IMR-90 (cell line): ENCODE data around the gene HDAC9. TPM values are rescaled to one million over a fixed set of nuclear protein-coding genes. Genes with fewer than 3 reads are reported as not detected.

Experiments used
- ATAC-seq: fragments of 200-7000 bp; cut with Tn5 transposase; 2 replicates; pipeline ENCODE4 v1.9.1; 2020; ENCODE audit warnings: low read depth, mild to moderate bottlenecking, moderate library complexity
- BruUV-seq: library from RNA; stranded (reverse); fragments of 400-500 nt; replicated peaks from 2 replicates; lab custom pipeline; 2021; lab: Mats Ljungman, UMichigan
- CTCF ChIA-PET: fragments of 300-600 bp; formaldehyde crosslinking; extraction: SDS; loops from one replicate; lab custom pipeline; 2021; ENCODE audit warnings: antibody characterized with exemption; lab: Yijun Ruan, JAX
- POLR2A ChIA-PET: fragments of 300-600 bp; sonication (Branson Sonifier 250); formaldehyde crosslinking; loops from one replicate; lab custom pipeline; 2022; ENCODE audit warnings: antibody characterized with exemption; ENCODE audit not compliant: unreplicated experiment; lab: Charles Lee
- DNase-seq: peaks from one replicate; pipeline ENCODE4 v3.0.0; 2013
- H2AFZ ChIP-seq: replicated peaks from 2 replicates; pipeline ENCODE3; 2013; ENCODE audit warnings: low read length, mild to moderate bottlenecking; ENCODE audit not compliant: poor library complexity
- H2AK5ac ChIP-seq: 2 replicates; pipeline ENCODE4 v1.6.1; 2013; ENCODE audit warnings: low read depth, low read length, inconsistent platforms
- H2AK9ac ChIP-seq: replicated peaks from 2 replicates; pipeline ENCODE3; 2013; ENCODE audit warnings: mild to moderate bottlenecking, low read depth, low read length, moderate library complexity; ENCODE audit not compliant: poor library complexity
- H2BK120ac ChIP-seq: 2 replicates; pipeline ENCODE4 v1.6.1; 2013; ENCODE audit warnings: low read depth, low read length, inconsistent platforms
- H2BK15ac ChIP-seq: 3 replicates; pipeline ENCODE4 v1.6.1; 2013; ENCODE audit warnings: low read depth, low read length, inconsistent platforms
- H2BK20ac ChIP-seq: 2 replicates; pipeline ENCODE4 v1.6.1; 2013; ENCODE audit warnings: low read depth, mild to moderate bottlenecking, inconsistent platforms, low read length, moderate library complexity
- H2BK5ac ChIP-seq: 2 replicates; pipeline ENCODE4 v1.6.1; 2013; ENCODE audit warnings: mild to moderate bottlenecking, low read depth, low read length, inconsistent platforms; ENCODE audit not compliant: poor library complexity, severe bottlenecking
- H3K14ac ChIP-seq: replicated peaks from 2 replicates; pipeline ENCODE4 v1.6.1; 2013; ENCODE audit warnings: low read depth, low read length, inconsistent platforms
- H3K18ac ChIP-seq: 2 replicates; pipeline ENCODE4 v1.6.1; 2013; ENCODE audit warnings: low read depth, low read length, control low read depth
- H3K23ac ChIP-seq: 2 replicates; pipeline ENCODE4 v1.6.1; 2013; ENCODE audit warnings: low read depth, low read length, inconsistent platforms
- H3K27ac ChIP-seq: 2 replicates; pipeline ENCODE4 v1.5.1; 2013; ENCODE audit warnings: mild to moderate bottlenecking, control low read depth, low read length; ENCODE audit not compliant: insufficient read depth
- H3K27me3 ChIP-seq: 2 replicates; pipeline ENCODE4 v1.6.1; 2013; ENCODE audit warnings: low read length; ENCODE audit not compliant: control insufficient read depth, insufficient read depth
- H3K36me3 ChIP-seq: 2 replicates; pipeline ENCODE4 v1.6.1; 2013; ENCODE audit warnings: low read length, mixed read lengths; ENCODE audit not compliant: control insufficient read depth, insufficient read depth
- H3K4ac ChIP-seq: 2 replicates; pipeline ENCODE4 v1.6.1; 2013; ENCODE audit warnings: low read depth, low read length, inconsistent platforms
- H3K4me1 ChIP-seq: 2 replicates; pipeline ENCODE4 v1.6.1; 2013; ENCODE audit warnings: low read length, mixed read lengths; ENCODE audit not compliant: control insufficient read depth, insufficient read depth
- H3K4me2 ChIP-seq: 2 replicates; pipeline ENCODE4 v1.6.1; 2013; ENCODE audit warnings: low read depth, mild to moderate bottlenecking, control low read depth, low read length, moderate library complexity
- H3K4me3 ChIP-seq: 2 replicates; pipeline ENCODE4 v1.5.1; 2013; ENCODE audit warnings: low read depth, mild to moderate bottlenecking, control low read depth, low read length, moderate library complexity; ENCODE audit not compliant: insufficient read depth
- H3K56ac ChIP-seq: 2 replicates; pipeline ENCODE4 v1.6.1; 2013; ENCODE audit warnings: low read length, inconsistent platforms; ENCODE audit not compliant: insufficient read depth; ENCODE audit errors: extremely low read depth
- H3K79me1 ChIP-seq, 2 experiments: 2 replicates each; pipeline ENCODE4 v1.6.1; 2013; ENCODE audit warnings: low read length in 2 of 2, inconsistent platforms in 1 of 2, low read depth in 1 of 2
- H3K9ac ChIP-seq: 2 replicates; pipeline ENCODE4 v1.6.1; 2013; ENCODE audit warnings: low read depth, low read length, control low read depth
- H3K9me1 ChIP-seq: 2 replicates; pipeline ENCODE4 v1.6.1; 2013; ENCODE audit warnings: low read length, inconsistent platforms; ENCODE audit not compliant: insufficient read depth
- H3K9me3 ChIP-seq: 2 replicates; pipeline ENCODE4 v1.6.1; 2013; ENCODE audit warnings: low read length; ENCODE audit not compliant: control insufficient read depth, insufficient read depth
- H4K20me1 ChIP-seq: 2 replicates; pipeline ENCODE4 v1.6.1; 2013; ENCODE audit warnings: low read length, inconsistent platforms; ENCODE audit not compliant: insufficient read depth
- H4K5ac ChIP-seq: 2 replicates; pipeline ENCODE4 v1.6.1; 2013; ENCODE audit warnings: mild to moderate bottlenecking, low read depth, low read length, control low read depth
- H4K8ac ChIP-seq, 2 experiments: 2 replicates each; pipeline ENCODE4 v1.6.1; 2013; ENCODE audit warnings: low read depth in 2 of 2, low read length in 2 of 2, control low read depth in 1 of 2, inconsistent platforms in 1 of 2
- H4K91ac ChIP-seq: 2 replicates; pipeline ENCODE4 v1.6.1; 2013; ENCODE audit warnings: low read depth, low read length, inconsistent platforms; ENCODE audit not compliant: insufficient read depth
- BHLHE40 ChIP-seq: fragments of 150-350 bp; IDR thresholded peaks from 2 replicates; pipeline ENCODE4 v1.6.1; 2016; ENCODE audit warnings: mild to moderate bottlenecking, low read depth, low read length
- CEBPB ChIP-seq: IDR thresholded peaks from 2 replicates; pipeline ENCODE4 v1.6.1; 2012; ENCODE audit warnings: low read depth, low read length, improper control_type of control experiment
- CHD1 ChIP-seq: IDR thresholded peaks from 2 replicates; pipeline ENCODE4 v1.6.1; 2012; ENCODE audit warnings: low read depth, low read length, improper control_type of control experiment
- CTCF ChIP-seq: conservative IDR thresholded peaks from 2 replicates; pipeline ENCODE4 v1.5.1; 2012; ENCODE audit warnings: mild to moderate bottlenecking, low read depth, low read length, improper control_type of control experiment
- ELK1 ChIP-seq: fragments of 150-350 bp; IDR thresholded peaks from 2 replicates; pipeline ENCODE4 v1.6.1; 2016; ENCODE audit warnings: low read depth, mild to moderate bottlenecking, low read length, moderate library complexity, borderline replicate concordance
- FOS ChIP-seq: fragments of 150-350 bp; IDR thresholded peaks from 2 replicates; pipeline ENCODE4 v1.6.1; 2016; ENCODE audit warnings: low read depth, low read length
- MAFK ChIP-seq: IDR thresholded peaks from 2 replicates; pipeline ENCODE4 v1.6.1; 2012; ENCODE audit warnings: low read depth, low read length, improper control_type of control experiment
- MAZ ChIP-seq: IDR thresholded peaks from 2 replicates; pipeline ENCODE4 v1.6.1; 2012; ENCODE audit warnings: low read depth, mild to moderate bottlenecking, low read length, improper control_type of control experiment, moderate library complexity, borderline replicate concordance
- RAD21 ChIP-seq: IDR thresholded peaks from 2 replicates; pipeline ENCODE4 v1.6.1; 2012; ENCODE audit warnings: low read length, improper control_type of control experiment
- RCOR1 ChIP-seq: IDR thresholded peaks from 2 replicates; pipeline ENCODE4 v1.6.1; 2012; ENCODE audit warnings: mild to moderate bottlenecking, low read length, improper control_type of control experiment; ENCODE audit not compliant: insufficient replicate concordance
- RFX5 ChIP-seq: IDR thresholded peaks from 2 replicates; pipeline ENCODE4 v1.8.0; 2012; ENCODE audit warnings: low read depth, mild to moderate bottlenecking, low read length, moderate library complexity
- USF2 ChIP-seq: fragments of 150-350 bp; IDR thresholded peaks from 2 replicates; pipeline ENCODE4 v1.6.1; 2017; ENCODE audit warnings: mild to moderate bottlenecking, antibody characterized with exemption, low read length, low read depth
- WGBS, 2 experiments: methylation state at CpG; one replicate each; pipeline versions ENCODE4 v1.1.5 to v1.1.7; 2013; ENCODE audit warnings: missing lambda C conversion rate in 2 of 2; ENCODE audit not compliant: insufficient read length in 1 of 2; ENCODE audit errors: extremely low coverage in 2 of 2; 5-methylcytosine and 5-hydroxymethylcytosine counted together
- dilution Hi-C: fragments of 300-500 bp; cut with HindIII; formaldehyde crosslinking; loops from one replicate; pipeline ENCODE4 v1.14.3; 2018; ENCODE audit warnings: low sequenced_read_pairs; ENCODE audit not compliant: unreplicated experiment
- in situ Hi-C: fragments of 300-500 bp; cut with MboI; formaldehyde crosslinking; loops from 3 replicates; pipeline ENCODE4 v1.14.3; 2019; ENCODE audit warnings: low sequenced_read_pairs, inconsistent platforms, mixed read lengths
- intact Hi-C: fragments of 100-400 bp; cut with micrococcal nuclease; formaldehyde crosslinking; loops from 2 replicates; pipeline ENCODE4 v1.10.0; 2022
- polyA plus RNA-seq, 3 experiments: library from polyadenylated mRNA; depleted of rRNA; stranded (reverse); fragments of >200 nt; gene quantifications; 2 replicates each; pipeline ENCODE4 v1.2.3, GENCODE V29; 2012; ENCODE audit warnings: low replicate concordance in 1 of 3
- total RNA-seq: library from RNA; depleted of rRNA; stranded (reverse); fragments of >200 nt; gene quantifications from 2 replicates; pipeline ENCODE4 v1.2.3, GENCODE V29; 2012

The HDAC9 gene
- total and polyA plus RNA-seq, 2 of the 4 experiments (the other 2 are of a cell fraction): 4.3 to 24.7 TPM

DNA sequence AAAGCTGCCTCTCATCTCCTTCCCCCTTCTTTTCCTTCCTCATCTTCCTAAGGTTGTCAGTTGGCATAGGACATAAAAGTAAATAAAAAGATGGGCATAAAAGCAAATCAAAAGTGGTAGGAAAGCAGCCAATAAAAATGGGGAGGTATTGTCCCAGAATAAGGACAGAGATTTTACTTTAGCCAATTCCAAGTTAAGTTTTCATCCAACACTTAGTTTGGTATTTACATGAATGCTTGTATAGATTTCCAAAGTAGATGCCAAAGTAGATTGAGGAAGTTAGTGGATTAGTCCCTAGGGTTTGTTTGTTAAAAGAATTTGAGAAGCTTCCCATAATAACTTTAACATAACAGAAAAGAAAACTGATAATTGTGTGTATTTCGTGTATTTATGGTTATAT, 33.7 kb downstream of the HDAC9 start:
- intact Hi-C loops: no loop called here
- no peak overlapping the region for H3K4me3 ChIP-seq
- ATAC-seq (no peak), DNase-seq (no peak)
- H2AFZ ChIP-seq: no peak overlapping the region
- POLR2A ChIA-PET: no interaction called here
- peak overlapping the region; percentile 64; the same call in 1 of the 2 replicates for H3K23ac ChIP-seq
- no peak overlapping the region; the same call in 2 of the 3 replicates for H2BK15ac ChIP-seq
- no peaks in the 10 kb centered on the region for H3K36me3 ChIP-seq
- H2AK9ac ChIP-seq: no peak overlapping the region
- H4K8ac ChIP-seq: peak overlapping the region in 1 of 2 experiments; percentile 72; a peak in 1 of 4 replicates
- no peak overlapping the region for H3K56ac ChIP-seq
- BruUV-seq: no TSS peak
- no peaks in the 10 kb centered on the region for H3K9me3 ChIP-seq
- no peak for TF ChIP-seq MAFK
- no peak for TF ChIP-seq FOS
- TF ChIP-seq ELK1: no peak
- no peak for TF ChIP-seq RCOR1
- TF ChIP-seq RFX5: no peak
- TF ChIP-seq CHD1: no peak
- no peak for TF ChIP-seq CEBPB
- no peak for TF ChIP-seq USF2
- TF ChIP-seq RAD21: no peak
- TF ChIP-seq MAZ: no peak
- TF ChIP-seq CTCF: no peak
- no peak for TF ChIP-seq BHLHE40
- no peaks in the 10 kb centered on the region for H3K27me3 ChIP-seq
- no peak overlapping the region for H3K27ac ChIP-seq
- peak overlapping the region; percentile 16; the same call in 1 of the 2 replicates for H3K4ac ChIP-seq
- H4K20me1 ChIP-seq: no peaks in the 10 kb centered on the region
- H3K4me1 ChIP-seq: peaks cover 2% of the 10 kb centered on the region; the same call in 1 of the 2 replicates
- H2BK20ac ChIP-seq: peak overlapping the region; percentile 81; the same call in 1 of the 2 replicates
- WGBS, 2 experiments: no CpG with 5 or more reads among the region's 1 CpG
- H2BK5ac ChIP-seq: peak overlapping the region; percentile 82
- H4K91ac ChIP-seq: no peak overlapping the region
- no peaks in the 10 kb centered on the region for H3K9me1 ChIP-seq
- peak overlapping the region; percentile 52; the same call in 1 of the 2 replicates for H3K14ac ChIP-seq
- no peak overlapping the region for H3K9ac ChIP-seq
- no peaks in the 10 kb centered on the region; a peak in 1 of 4 replicates for H3K79me1 ChIP-seq
- peak overlapping the region; percentile 63; the same call in 1 of the 2 replicates for H4K5ac ChIP-seq
- no peak overlapping the region; the same call in 1 of the 2 replicates for H2AK5ac ChIP-seq
- H2BK120ac ChIP-seq: no peak overlapping the region
- in situ Hi-C loops: no loop called here
- peak overlapping the region; percentile 61; the same call in 1 of the 2 replicates for H3K18ac ChIP-seq
- dilution Hi-C loops: no loop called here
- CTCF ChIA-PET: no interaction called here
- H3K4me2 ChIP-seq: peak overlapping the region; percentile 37; the same call in 1 of the 2 replicates
